Adrenal gland (tissue), 5 donors: ENCODE data around the gene BCL2.

Source experiments
- CTCF ChIP-seq, 6 experiments: fragments of 450-650 bp in 4 of 6; fragments of 200-600 bp in 2 of 6; sonication (generic) in 1 of 6; IDR thresholded peaks; 1 replicate in 5 of 6; 2 replicates in 1 of 6; pipeline versions ENCODE4 v1.5.1 to v1.8.0; 2016 to 2021; ENCODE audit warnings: antibody characterized with exemption in 6 of 6, mild to moderate bottlenecking in 2 of 6, moderate library complexity in 1 of 6
- POLR2A ChIP-seq, 2 donors: fragments of 450-650 bp; IDR thresholded peaks; one replicate each; pipeline ENCODE4 v1.6.1; 2017; ENCODE audit warnings: antibody characterized with exemption in 2 of 2, mild to moderate bottlenecking in 2 of 2, moderate library complexity in 1 of 2
- donor health status: DM: no; HTN: no; CAD: no.

- no peak for TF ChIP-seq CTCF (IDR thresholded peaks at IDR 0.05)
- no peak for TF ChIP-seq POLR2A (IDR thresholded peaks at IDR 0.05)
Measured at GRCh38 chr18:63315131-63315662, 4.4 kb downstream of the BCL2 start.
